ENCODE data around the gene MEPCE. TPM values are rescaled to one million over a fixed set of nuclear protein-coding genes. Genes with fewer than 3 reads are reported as not detected.
A peak's percentile ranks its signal among the peaks of the same experiment; 100 is the strongest.

MEPCE gene
- total and polyA plus RNA-seq, 9 of the 15 experiments (the other 6 are each of a cell fraction or from before 2014, with no cell fraction given), result 10.9 to 76.3 (median 44.1) TPM

- TF ChIP-seq BRF1 (IDR thresholded peaks at IDR 0.05; ENCODE audit: borderline replicate concordance, extremely low read depth, insufficient read length) (no peak), ZNF512 (tag; IDR thresholded peaks at IDR 0.05) (peak; percentile 85), ZNF830 (CRISPR knock-in tag; IDR thresholded peaks at IDR 0.05) (peak; percentile 97), ZNF347 (CRISPR knock-in tag; IDR thresholded peaks at IDR 0.05; ENCODE audit: low read depth) (no peak), ILF3 (IDR thresholded peaks at IDR 0.05; ENCODE audit: borderline replicate concordance) (peak; percentile 92; the same call in 1 of the 2 replicates), LEF1 (IDR thresholded peaks at IDR 0.05) (no peak; the same call in 1 of the 2 replicates), PTTG1 (tag; IDR thresholded peaks at IDR 0.05; ENCODE audit: low read depth) (no peak), CREM (IDR thresholded peaks at IDR 0.05; ENCODE audit: low read depth) (peak; percentile 77), XRCC5 (IDR thresholded peaks at IDR 0.05; ENCODE audit: low read depth, low read length) (peak; percentile 55; the same call in 1 of the 2 replicates), ZNF668 (CRISPR knock-in tag; IDR thresholded peaks at IDR 0.05) (no peak), MNT (conservative IDR thresholded peaks at IDR 0.05) (peak in 1 of 2 experiments; percentile 38), NR2F6 (CRISPR knock-in tag; IDR thresholded peaks at IDR 0.05) (peak; percentile 68; the same call in 1 of the 2 replicates), ZNF407 (IDR thresholded peaks at IDR 0.05; ENCODE audit: low read depth) (peak; percentile 38; the same call in 1 of the 2 replicates), SRSF3 (IDR thresholded peaks at IDR 0.05; ENCODE audit: insufficient read depth, low read length) (0 out of 2 replicates have a peak, but pooled peaks have one; percentile 65)
Measured at GRCh38 chr7:100428199-100428966, 1.2 kb upstream of the MEPCE start, which contains the start of gene ZCWPW1 (continued).
